SK-N-SH (cell line): ENCODE data around the gene FOXL2NB. TPM values are rescaled to one million over a fixed set of nuclear protein-coding genes. Genes with fewer than 3 reads are reported as not detected.

ENCODE experiments used
- CTCF ChIA-PET: fragments of 300-600, 350-600 bp; formaldehyde crosslinking; extraction: SDS; loops from one replicate; lab custom pipeline; 2021; lab: Yijun Ruan, JAX
- POLR2A ChIA-PET: fragments of 350-600 bp; sonication (Branson Sonifier 250); formaldehyde crosslinking; extraction: SDS; loops from one replicate; lab custom pipeline; 2020; ENCODE audit warnings: antibody characterized with exemption, inconsistent platforms; lab: Yijun Ruan, JAX
- DNase-seq: peaks from one replicate; pipeline ENCODE4 v3.0.0; 2012
- H2AFZ ChIP-seq: fragments of 200-600 bp; sonication (generic); 2 replicates; pipeline ENCODE4 v1.8.1; 2016; ENCODE audit warnings: antibody characterized with exemption, mild to moderate bottlenecking, low read depth
- H3F3A ChIP-seq: fragments of 200-600 bp; sonication (generic); replicated peaks from 2 replicates; pipeline ENCODE3; 2016; ENCODE audit warnings: antibody characterized with exemption, mild to moderate bottlenecking; ENCODE audit not compliant: insufficient read depth
- H3K27ac ChIP-seq, 2 experiments: fragments of 200-500 bp in 1 of 2; fragments of 200-600 bp in 1 of 2; sonication (Bioruptor generic) in 1 of 2; sonication (generic), shearing (Covaris generic) in 1 of 2; 2 replicates each; pipeline versions ENCODE4 v1.5.1 to v1.6.1; 2014 to 2016; ENCODE audit warnings: low read depth in 2 of 2, inconsistent platforms in 1 of 2, low read length in 1 of 2, mild to moderate bottlenecking in 1 of 2, mixed read lengths in 1 of 2
- H3K27me3 ChIP-seq: fragments of 200-600 bp; sonication (generic), shearing (Covaris generic); 2 replicates; pipeline ENCODE4 v1.6.1; 2016; ENCODE audit warnings: mixed run types; ENCODE audit not compliant: insufficient read depth
- H3K36me3 ChIP-seq, 2 experiments: fragments of 200-500 bp in 1 of 2; fragments of 200-600 bp in 1 of 2; sonication (Bioruptor generic) in 1 of 2; sonication (generic) in 1 of 2; replicated peaks in 1 of 2; 2 replicates each; pipeline versions ENCODE3 to v1.5.1; 2014 to 2016; ENCODE audit warnings: low read length in 1 of 2, mild to moderate bottlenecking in 1 of 2; ENCODE audit not compliant: insufficient read depth in 2 of 2, control insufficient read depth in 1 of 2
- H3K4me1 ChIP-seq, 2 experiments: fragments of 200-500 bp in 1 of 2; fragments of 200-600 bp in 1 of 2; sonication (Bioruptor generic) in 1 of 2; sonication (generic), shearing (Covaris generic) in 1 of 2; 2 replicates each; pipeline versions ENCODE4 v1.5.1 to v1.6.1; 2014 to 2016; ENCODE audit warnings: low read depth in 1 of 2, low read length in 1 of 2, mixed run types in 1 of 2; ENCODE audit not compliant: insufficient read depth in 2 of 2, control insufficient read depth in 1 of 2
- H3K4me2 ChIP-seq: fragments of 200-600 bp; sonication (generic), shearing (Covaris generic); 2 replicates; pipeline ENCODE4 v1.6.1; 2017; ENCODE audit warnings: mixed run types
- H3K4me3 ChIP-seq, 2 experiments: fragments of 200-500 bp in 1 of 2; fragments of 200-600 bp in 1 of 2; sonication (Bioruptor generic) in 1 of 2; sonication (generic), shearing (Covaris generic) in 1 of 2; 2 replicates each; pipeline versions ENCODE4 v1.5.1 to v1.8.1; 2014 to 2016; ENCODE audit warnings: low read depth in 2 of 2, inconsistent platforms in 1 of 2, low read length in 1 of 2, mild to moderate bottlenecking in 1 of 2, mixed read lengths in 1 of 2, moderate library complexity in 1 of 2
- H3K79me2 ChIP-seq: fragments of 200-600 bp; sonication (generic); 2 replicates; pipeline ENCODE4 v1.8.1; 2017; ENCODE audit warnings: mild to moderate bottlenecking; ENCODE audit not compliant: insufficient read depth
- H3K9ac ChIP-seq: fragments of 200-600 bp; sonication (generic); 2 replicates; pipeline ENCODE4 v1.6.1; 2017; ENCODE audit warnings: mixed run types
- H3K9me2 ChIP-seq: fragments of 200-600 bp; sonication (generic); 2 replicates; pipeline ENCODE4 v1.6.1; 2017; ENCODE audit warnings: mixed run types
- H3K9me3 ChIP-seq: fragments of 200-600 bp; sonication (generic); 2 replicates; pipeline ENCODE4 v1.6.1; 2017; ENCODE audit warnings: mixed run types, mild to moderate bottlenecking, moderate library complexity
- H4K20me1 ChIP-seq: fragments of 200-600 bp; sonication (generic); 2 replicates; pipeline ENCODE4 v1.6.1; 2017; ENCODE audit warnings: mild to moderate bottlenecking, mixed run types; ENCODE audit not compliant: insufficient read depth
- ELF1 ChIP-seq: IDR thresholded peaks from 2 replicates; pipeline ENCODE4 v1.4.0; 2012
- EP300 ChIP-seq, 2 experiments: IDR thresholded peaks; 2 replicates each; pipeline versions ENCODE4 v1.4.0 to v1.6.1; 2012; ENCODE audit warnings: borderline replicate concordance in 1 of 2, low read depth in 1 of 2, low read length in 1 of 2
- EZH2phosphoT487 ChIP-seq: fragments of 200-600 bp; sonication (generic); IDR thresholded peaks from 2 replicates; pipeline ENCODE4 v1.6.1; 2017; ENCODE audit warnings: low read depth, mixed run types, mild to moderate bottlenecking, antibody characterized with exemption, moderate library complexity, borderline replicate concordance
- FOXJ3 ChIP-seq: sonication (generic); formaldehyde crosslinking; IDR thresholded peaks from 2 replicates; pipeline ENCODE4 v1.5.1; 2020; ENCODE audit warnings: mild to moderate bottlenecking, missing genetic modification reagents
- GABPA ChIP-seq: IDR thresholded peaks from 2 replicates; pipeline ENCODE4 v1.4.0; 2012; ENCODE audit warnings: low read depth, mild to moderate bottlenecking
- GATA2 ChIP-seq: sonication (generic); formaldehyde crosslinking; IDR thresholded peaks from 2 replicates; pipeline ENCODE4 v1.5.0; 2020; ENCODE audit warnings: mild to moderate bottlenecking, missing genetic modification reagents
- IRF3 ChIP-seq: fragments of 150-350 bp; IDR thresholded peaks from 2 replicates; pipeline ENCODE4 v1.6.1; 2016; ENCODE audit warnings: mild to moderate bottlenecking, low read depth, low read length
- MAX ChIP-seq: IDR thresholded peaks from 2 replicates; pipeline ENCODE4 v1.4.0; 2012; ENCODE audit warnings: low read depth
- MEF2A ChIP-seq: IDR thresholded peaks from 2 replicates; pipeline ENCODE4 v1.4.0; 2012; ENCODE audit warnings: low read depth, borderline replicate concordance
- NFIC ChIP-seq: IDR thresholded peaks from 2 replicates; pipeline ENCODE4 v1.4.0; 2012; ENCODE audit warnings: borderline replicate concordance
- PBX3 ChIP-seq: IDR thresholded peaks from 2 replicates; pipeline ENCODE4; 2012
- POLR2AphosphoS5 ChIP-seq: IDR thresholded peaks from 2 replicates; pipeline ENCODE4 v1.6.1; 2012; ENCODE audit warnings: low read depth, low read length
- RAD21 ChIP-seq: IDR thresholded peaks from 2 replicates; pipeline ENCODE4 v1.6.1; 2012; ENCODE audit warnings: mild to moderate bottlenecking, low read length
- RCOR1 ChIP-seq: fragments of 150-350 bp; IDR thresholded peaks from 2 replicates; pipeline ENCODE4 v1.6.1; 2017; ENCODE audit warnings: antibody characterized with exemption, low read length
- REST ChIP-seq: IDR thresholded peaks from 2 replicates; pipeline ENCODE4 v1.6.1; 2012; ENCODE audit warnings: mild to moderate bottlenecking, low read depth, low read length, moderate library complexity
- RFX5 ChIP-seq: IDR thresholded peaks from 2 replicates; pipeline ENCODE4 v1.6.1; 2012; ENCODE audit warnings: mild to moderate bottlenecking, improper control_type of control experiment, low read length
- SMC3 ChIP-seq: IDR thresholded peaks from 2 replicates; pipeline ENCODE4 v1.6.1; 2012; ENCODE audit warnings: low read depth, low read length, improper control_type of control experiment
- TCF12 ChIP-seq: IDR thresholded peaks from 2 replicates; pipeline ENCODE4 v1.4.0; 2012
- TEAD4 ChIP-seq: IDR thresholded peaks from 2 replicates; pipeline ENCODE4 v1.4.0; 2012; ENCODE audit warnings: mild to moderate bottlenecking, borderline replicate concordance; ENCODE audit not compliant: insufficient read depth
- USF1 ChIP-seq: IDR thresholded peaks from 2 replicates; pipeline ENCODE4 v1.4.0; 2012; ENCODE audit warnings: low read depth, borderline replicate concordance
- YY1 ChIP-seq: IDR thresholded peaks from 2 replicates; pipeline ENCODE4 v1.4.0; 2012; ENCODE audit warnings: low read depth, mild to moderate bottlenecking
- WGBS: methylation state at CpG from one replicate; pipeline ENCODE4 v1.1.6; 2017; ENCODE audit warnings: low lambda C conversion rate; 5-methylcytosine and 5-hydroxymethylcytosine counted together
- polyA plus RNA-seq, 3 experiments: library from polyadenylated mRNA; depleted of rRNA; stranded (reverse); fragments of >200 nt; gene quantifications; 2 replicates each; pipeline ENCODE4 v1.2.3, GENCODE V29; 2012

The FOXL2NB gene
- polyA plus RNA-seq, 1 of the 3 experiments (the other 2 are of a cell fraction) = not detected

GRCh38 chr3:138950701-138951100 lies 3.7 kb downstream of the FOXL2NB start:
- Histone ChIP-seq H3K9me2 (no peaks in the 10 kb centered on the region), H3K4me2 (no peak overlapping the region), H3K79me2 (no peaks in the 10 kb centered on the region), H3K27ac (no peak overlapping the region), H3K9me3 (no peaks in the 10 kb centered on the region), H2AFZ (no peak overlapping the region), H3K9ac (no peak overlapping the region), H4K20me1 (no peaks in the 10 kb centered on the region), H3K27me3 (peaks cover 80% of the 10 kb centered on the region), H3K4me3 (no peak overlapping the region), H3K36me3 (no peaks in the 10 kb centered on the region), H3K4me1 (peaks cover 0 to 2% of the 10 kb centered on the region in 2 experiments; a peak in 2 of 4 replicates), H3F3A (peaks cover 5% of the 10 kb centered on the region)
- ChIA-PET POLR2A (no interaction called here), CTCF (interaction anchor here (1.0 to 11.9 kb wide), 4 partner anchors 9 to 35 kb away, joined by 3 to 100 read pairs (median 5); no protein-coding TSS in a partner anchor)
- WGBS = 79% methylated on average over 6 of the region's 8 CpGs
- no peak for DNase-seq
- TF ChIP-seq NFIC (no peak), MAX (no peak), RCOR1 (no peak), USF1 (no peak), GATA2 (CRISPR knock-in tag) (no peak), FOXJ3 (no peak), MEF2A (no peak), YY1 (no peak), EZH2phosphoT487 (no peak), ELF1 (no peak), TCF12 (no peak), RFX5 (no peak), RAD21 (no peak), POLR2AphosphoS5 (no peak)

- 5% methylated on average over 5 of the region's 36 CpGs for WGBS
- Histone ChIP-seq H3K27ac (no peak overlapping the region), H4K20me1 (no peaks in the 10 kb centered on the region), H3K9ac (no peak overlapping the region), H3K4me2 (peak overlapping the region; percentile 33; the same call in 1 of the 2 replicates), H3K9me3 (0 out of 2 replicates have a peak, but pooled peaks cover 6% of the 10 kb centered on the region), H3K4me1 (no peaks in the 10 kb centered on the region), H3K27me3 (peaks cover 17% of the 10 kb centered on the region; the same call in 1 of the 2 replicates), H3K79me2 (no peaks in the 10 kb centered on the region), H2AFZ (no peak overlapping the region), H3F3A (no peaks in the 10 kb centered on the region), H3K9me2 (no peaks in the 10 kb centered on the region), H3K4me3 (0 out of 4 replicates have a peak overlapping the region, but pooled peaks of 1 of the 2 experiments have one; percentile 4), H3K36me3 (no peaks in the 10 kb centered on the region)
- POLR2A ChIA-PET = no interaction called here
- CTCF ChIA-PET = interaction anchor here (0.9 to 2.0 kb wide), 3 partner anchors 8 to 368 kb away, joined by 3 to 7 read pairs (median 5); no protein-coding TSS in a partner anchor
- DNase-seq = peak; percentile 44
- TF ChIP-seq FOXJ3 = no peak
- TF ChIP-seq TCF12 = no peak
- no peak for TF ChIP-seq PBX3
- no peak for TF ChIP-seq GATA2 (CRISPR knock-in tag)
- no peak for TF ChIP-seq SMC3
- no peak for TF ChIP-seq EZH2phosphoT487
- TF ChIP-seq EP300 (IDR thresholded peaks at IDR 0.05; ENCODE audit: borderline replicate concordance in 1 of 2, low read depth in 1 of 2, low read length in 1 of 2) = no peak
- TF ChIP-seq TEAD4 = no peak
- TF ChIP-seq REST = no peak
- no peak for TF ChIP-seq GABPA
- TF ChIP-seq IRF3 = no peak
- TF ChIP-seq NFIC = no peak
- no peak for TF ChIP-seq USF1
Observed at GRCh38 chr3:138960417-138960852, 13.4 kb downstream of the FOXL2NB start.
